ENCODE measurements around the gene HSD17B2.

The HSD17B2 gene

GRCh38 chr16:82061861-82062525 lies 26.9 kb downstream of the HSD17B2 start:
- no CpG with 5 or more reads among the region's 5 CpGs for WGBS (ENCODE audit: extremely low coverage, insufficient coverage, insufficient read length)
- H3K4ac ChIP-seq (ENCODE audit: low read depth, low read length), result no peak overlapping the region

GRCh38 chr16:82062645-82063058 lies 27.6 kb downstream of the HSD17B2 start:
- H3K18ac ChIP-seq (ENCODE audit: low read length), result no peak overlapping the region
- no peak overlapping the region for H2BK120ac ChIP-seq (ENCODE audit: insufficient read depth, low read length, poor library complexity)
- H3K9me3 ChIP-seq (ENCODE audit: insufficient read depth, low read depth, low read length), result no peaks in the 10 kb centered on the region
- H3K79me1 ChIP-seq (ENCODE audit: low read length), result no peaks in the 10 kb centered on the region
- H3K14ac ChIP-seq (ENCODE audit: low read length), result no peak overlapping the region
- no peak overlapping the region for H2AK5ac ChIP-seq (ENCODE audit: low read length)
- H2BK5ac ChIP-seq (ENCODE audit: low read depth, low read length, poor library complexity), result no peak overlapping the region
- no peaks in the 10 kb centered on the region for H3K79me2 ChIP-seq (ENCODE audit: control insufficient read depth, insufficient read depth, low read length, poor library complexity)
- H3K36me3 ChIP-seq (ENCODE audit: control insufficient read depth in 1 of 2, insufficient read depth in 2 of 2, low read length in 2 of 2), result no peaks in the 10 kb centered on the region
- peak in 1 of 2 donors; percentile 4 for DNase-seq
- no peak overlapping the region for H2BK12ac ChIP-seq (ENCODE audit: low read length)
- no peak overlapping the region for H3K23ac ChIP-seq (ENCODE audit: low read length)
- no CpG with 5 or more reads among the region's 7 CpGs for WGBS (ENCODE audit: extremely low coverage, insufficient coverage, insufficient read length)
- no peak overlapping the region for H4K12ac ChIP-seq (ENCODE audit: low read depth, low read length)
- H2AFZ ChIP-seq (ENCODE audit: insufficient read depth, low read length, poor library complexity), result no peak overlapping the region
- H3K4me2 ChIP-seq (ENCODE audit: low read length), result no peak overlapping the region
- H3K27ac ChIP-seq (ENCODE audit: low read depth, low read length), result no peak overlapping the region
- H3K4ac ChIP-seq (ENCODE audit: low read depth, low read length), result no peak overlapping the region
- H3K9ac ChIP-seq (ENCODE audit: low read length), result no peak overlapping the region
- H4K8ac ChIP-seq (ENCODE audit: low read depth, low read length), result no peak overlapping the region
- no peak overlapping the region for H4K91ac ChIP-seq (ENCODE audit: low read depth, low read length)
- H3K4me1 ChIP-seq (ENCODE audit: control insufficient read depth in 1 of 2, insufficient read depth in 2 of 2, low read length in 2 of 2), result no peaks in the 10 kb centered on the region
- no peak overlapping the region for H3K4me3 ChIP-seq (ENCODE audit: low read depth, low read length)
- H3K27me3 ChIP-seq (ENCODE audit: insufficient read depth, low read length), result no peaks in the 10 kb centered on the region

More at GRCh38 chr16:82061861-82062525, 26.9 kb downstream of the HSD17B2 start:
- Histone ChIP-seq H3K9me3 (ENCODE audit: insufficient read depth, low read depth, low read length) (no peaks in the 10 kb centered on the region), H2BK12ac (ENCODE audit: low read length) (no peak overlapping the region), H3K18ac (ENCODE audit: low read length) (no peak overlapping the region), H3K9ac (ENCODE audit: low read length) (no peak overlapping the region), H3K14ac (ENCODE audit: low read length) (no peak overlapping the region), H4K8ac (ENCODE audit: low read depth, low read length) (no peak overlapping the region), H3K4me1 (ENCODE audit: control insufficient read depth in 1 of 2, insufficient read depth in 2 of 2, low read length in 2 of 2) (no peaks in the 10 kb centered on the region), H3K79me1 (ENCODE audit: low read length) (no peaks in the 10 kb centered on the region), H3K27ac (ENCODE audit: low read depth, low read length) (no peak overlapping the region), H2AK5ac (ENCODE audit: low read length) (no peak overlapping the region), H2AFZ (ENCODE audit: insufficient read depth, low read length, poor library complexity) (no peak overlapping the region), H4K12ac (ENCODE audit: low read depth, low read length) (no peak overlapping the region), H3K23ac (ENCODE audit: low read length) (no peak overlapping the region), H3K4me2 (ENCODE audit: low read length) (no peak overlapping the region), H4K91ac (ENCODE audit: low read depth, low read length) (no peak overlapping the region), H3K27me3 (ENCODE audit: insufficient read depth, low read length) (no peaks in the 10 kb centered on the region), H3K36me3 (ENCODE audit: control insufficient read depth in 1 of 2, insufficient read depth in 2 of 2, low read length in 2 of 2) (no peaks in the 10 kb centered on the region), H3K4me3 (ENCODE audit: low read depth, low read length) (no peak overlapping the region), H2BK5ac (ENCODE audit: low read depth, low read length, poor library complexity) (no peak overlapping the region), H3K79me2 (ENCODE audit: control insufficient read depth, insufficient read depth, low read length, poor library complexity) (no peaks in the 10 kb centered on the region), H2BK120ac (ENCODE audit: insufficient read depth, low read length, poor library complexity) (no peak overlapping the region)
- peak in 1 of 2 donors; percentile 18 for DNase-seq

GRCh38 chr16:82063456-82064082 lies 28.5 kb downstream of the HSD17B2 start:
- no peak overlapping the region for H4K12ac ChIP-seq (ENCODE audit: low read depth, low read length)
- H3K36me3 ChIP-seq (ENCODE audit: control insufficient read depth in 1 of 2, insufficient read depth in 2 of 2, low read length in 2 of 2), result no peaks in the 10 kb centered on the region
- no peak overlapping the region for H2AK5ac ChIP-seq (ENCODE audit: low read length)
- no peak overlapping the region for H3K27ac ChIP-seq (ENCODE audit: low read depth, low read length)
- H3K23ac ChIP-seq (ENCODE audit: low read length), result no peak overlapping the region
- no peak overlapping the region for H3K18ac ChIP-seq (ENCODE audit: low read length)
- H3K4me1 ChIP-seq (ENCODE audit: control insufficient read depth in 1 of 2, insufficient read depth in 2 of 2, low read length in 2 of 2), result no peaks in the 10 kb centered on the region
- H2BK5ac ChIP-seq (ENCODE audit: low read depth, low read length, poor library complexity), result no peak overlapping the region
- H4K91ac ChIP-seq (ENCODE audit: low read depth, low read length), result no peak overlapping the region
- no peak overlapping the region for H4K8ac ChIP-seq (ENCODE audit: low read depth, low read length)
- no peak overlapping the region for H3K4me2 ChIP-seq (ENCODE audit: low read length)
- H3K4ac ChIP-seq (ENCODE audit: low read depth, low read length), result no peak overlapping the region
- DNase-seq, result no peak
- no peak overlapping the region for H2AFZ ChIP-seq (ENCODE audit: insufficient read depth, low read length, poor library complexity)
- H3K9ac ChIP-seq (ENCODE audit: low read length), result no peak overlapping the region
- H3K79me2 ChIP-seq (ENCODE audit: control insufficient read depth, insufficient read depth, low read length, poor library complexity), result no peaks in the 10 kb centered on the region
- no CpG with 5 or more reads among the region's 5 CpGs for WGBS (ENCODE audit: extremely low coverage, insufficient coverage, insufficient read length)
- no peak overlapping the region for H2BK12ac ChIP-seq (ENCODE audit: low read length)
- no peaks in the 10 kb centered on the region for H3K9me3 ChIP-seq (ENCODE audit: insufficient read depth, low read depth, low read length)
- no peak overlapping the region for H2BK120ac ChIP-seq (ENCODE audit: insufficient read depth, low read length, poor library complexity)
- H3K14ac ChIP-seq (ENCODE audit: low read length), result no peak overlapping the region
- H3K4me3 ChIP-seq (ENCODE audit: low read depth, low read length), result no peak overlapping the region
- H3K27me3 ChIP-seq (ENCODE audit: insufficient read depth, low read length), result no peaks in the 10 kb centered on the region
- H3K79me1 ChIP-seq (ENCODE audit: low read length), result no peaks in the 10 kb centered on the region

GRCh38 chr16:82067042-82067803 lies 32.2 kb downstream of the HSD17B2 start:
- no peak overlapping the region for H4K12ac ChIP-seq (ENCODE audit: low read depth, low read length)
- no peak overlapping the region for H4K91ac ChIP-seq (ENCODE audit: low read depth, low read length)
- no peaks in the 10 kb centered on the region for H3K9me3 ChIP-seq (ENCODE audit: insufficient read depth, low read depth, low read length)
- no peak overlapping the region for H3K4ac ChIP-seq (ENCODE audit: low read depth, low read length)
- no peak overlapping the region for H4K8ac ChIP-seq (ENCODE audit: low read depth, low read length)
- H3K4me2 ChIP-seq (ENCODE audit: low read length), result no peak overlapping the region
- no peaks in the 10 kb centered on the region for H3K36me3 ChIP-seq (ENCODE audit: control insufficient read depth in 1 of 2, insufficient read depth in 2 of 2, low read length in 2 of 2)
- no peak overlapping the region for H3K4me3 ChIP-seq (ENCODE audit: low read depth, low read length)
- H3K18ac ChIP-seq (ENCODE audit: low read length), result no peak overlapping the region
- H2BK12ac ChIP-seq (ENCODE audit: low read length), result no peak overlapping the region
- no peak overlapping the region for H3K9ac ChIP-seq (ENCODE audit: low read length)
- no peaks in the 10 kb centered on the region for H3K79me2 ChIP-seq (ENCODE audit: control insufficient read depth, insufficient read depth, low read length, poor library complexity)
- no peak overlapping the region for H2AK5ac ChIP-seq (ENCODE audit: low read length)
- H3K27me3 ChIP-seq (ENCODE audit: insufficient read depth, low read length), result no peaks in the 10 kb centered on the region
- no peak for DNase-seq
- H3K23ac ChIP-seq (ENCODE audit: low read length), result no peak overlapping the region
- no peak overlapping the region for H2BK5ac ChIP-seq (ENCODE audit: low read depth, low read length, poor library complexity)
- WGBS (ENCODE audit: extremely low coverage, insufficient coverage, insufficient read length), result no CpG with 5 or more reads among the region's 6 CpGs
- no peak overlapping the region for H3K14ac ChIP-seq (ENCODE audit: low read length)
- no peak overlapping the region for H2BK120ac ChIP-seq (ENCODE audit: insufficient read depth, low read length, poor library complexity)
- no peaks in the 10 kb centered on the region for H3K79me1 ChIP-seq (ENCODE audit: low read length)
- H3K4me1 ChIP-seq (ENCODE audit: control insufficient read depth in 1 of 2, insufficient read depth in 2 of 2, low read length in 2 of 2), result peaks cover 0 to 4% of the 10 kb centered on the region in 2 experiments
- no peak overlapping the region for H3K27ac ChIP-seq (ENCODE audit: low read depth, low read length)
- H2AFZ ChIP-seq (ENCODE audit: insufficient read depth, low read length, poor library complexity), result no peak overlapping the region
